Karpas-422 (cell line): ENCODE results near the gene RPP21. TPM values are rescaled to one million over a fixed set of nuclear protein-coding genes. Genes with fewer than 3 reads are reported as not detected.

Source experiments
- DNase-seq: peaks from one replicate; pipeline ENCODE4 v3.0.0-alpha.2; 2015
- H2AFZ ChIP-seq: fragments of 200-600 bp; sonication (generic); 2 replicates; pipeline ENCODE4 v1.6.1; 2014; ENCODE audit warnings: antibody characterized with exemption, low read length, mixed read lengths
- H3K27ac ChIP-seq: fragments of 200-600 bp; sonication (generic); 2 replicates; pipeline ENCODE4 v1.5.1; 2014; ENCODE audit warnings: mild to moderate bottlenecking, low read length, moderate library complexity
- H3K27me3 ChIP-seq: fragments of 200-600 bp; sonication (generic); 2 replicates; pipeline ENCODE4 v1.6.1; 2014; ENCODE audit warnings: low read length, mixed read lengths
- H3K36me3 ChIP-seq: fragments of 200-600 bp; sonication (generic); 2 replicates; pipeline ENCODE4 v1.6.1; 2014; ENCODE audit warnings: low read length, mixed read lengths; ENCODE audit not compliant: insufficient read depth
- H3K4me1 ChIP-seq: fragments of 200-600 bp; sonication (generic); 2 replicates; pipeline ENCODE4 v1.6.1; 2014; ENCODE audit warnings: mild to moderate bottlenecking, low read length, mixed read lengths
- H3K4me2 ChIP-seq: fragments of 200-600 bp; sonication (generic); 2 replicates; pipeline ENCODE4 v1.6.1; 2014; ENCODE audit warnings: low read length, low read depth, mild to moderate bottlenecking; ENCODE audit not compliant: poor library complexity, severe bottlenecking
- H3K4me3 ChIP-seq: fragments of 200-600 bp; sonication (generic); 2 replicates; pipeline ENCODE4 v1.5.1; 2014; ENCODE audit warnings: mild to moderate bottlenecking, antibody characterized with exemption, low read length, mixed read lengths
- H3K79me2 ChIP-seq: fragments of 200-600 bp; sonication (generic); 2 replicates; pipeline ENCODE4 v1.6.1; 2014; ENCODE audit warnings: mild to moderate bottlenecking, low read length, mixed read lengths
- H3K9ac ChIP-seq: fragments of 200-600 bp; sonication (generic); 2 replicates; pipeline ENCODE4 v1.6.0; 2014; ENCODE audit warnings: low read length
- H3K9me2 ChIP-seq: fragments of 200-600 bp; sonication (generic), shearing (Covaris generic); replicated peaks from 2 replicates; pipeline ENCODE4 v1.6.0; 2014; ENCODE audit warnings: mild to moderate bottlenecking, low read length, moderate library complexity; ENCODE audit not compliant: insufficient read depth
- H3K9me3 ChIP-seq: fragments of 300-700, 200-600 bp; sonication (generic); 2 replicates; pipeline ENCODE4 v1.6.1; 2014; ENCODE audit warnings: low read length, mixed read lengths
- H4K20me1 ChIP-seq: fragments of 200-600 bp; sonication (generic); 2 replicates; pipeline ENCODE4 v1.6.1; 2014; ENCODE audit warnings: mild to moderate bottlenecking, antibody characterized with exemption, low read length, low read depth; ENCODE audit not compliant: insufficient read depth
- small RNA-seq: library from RNA; depleted of rRNA; stranded (forward); fragments of <200 nt; gene quantifications from one replicate; pipeline ENCODE3, GENCODE V24; 2014
- total RNA-seq: library from RNA; depleted of rRNA; stranded (reverse); fragments of >200 nt; shearing (Covaris generic); gene quantifications from 2 replicates; pipeline ENCODE4 v1.2.3, GENCODE V29; 2014; ENCODE audit warnings: low replicate concordance; rRNA removed

Gene RPP21
- total RNA-seq, 1 experiment from 2014 or later, result 78.2 TPM

- H4K20me1 ChIP-seq, result no peaks in the 10 kb centered on the region
- DNase-seq, result no peak
Measured at GRCh38 chr6:30378290-30378937, 33.5 kb downstream of the RPP21 start.

GRCh38 chr6:30380464-30380863, 35.5 kb downstream of the RPP21 start:
- no peak overlapping the region for H3K4me2 ChIP-seq
- H3K4me1 ChIP-seq, result no peaks in the 10 kb centered on the region
- no peak overlapping the region for H3K9ac ChIP-seq
- H3K4me3 ChIP-seq, result no peak overlapping the region
- H3K9me2 ChIP-seq, result no peaks in the 10 kb centered on the region
- no peak for DNase-seq
- H4K20me1 ChIP-seq, result no peaks in the 10 kb centered on the region
- H3K79me2 ChIP-seq, result no peaks in the 10 kb centered on the region
- H3K27me3 ChIP-seq, result no peaks in the 10 kb centered on the region
- H3K36me3 ChIP-seq, result no peaks in the 10 kb centered on the region
- H2AFZ ChIP-seq, result no peak overlapping the region
- no peaks in the 10 kb centered on the region for H3K9me3 ChIP-seq
- no peak overlapping the region for H3K27ac ChIP-seq

More at GRCh38 chr6:30378290-30378937, 33.5 kb downstream of the RPP21 start:
- no peak overlapping the region for H3K4me2 ChIP-seq
- no peak overlapping the region for H3K27ac ChIP-seq
- no peaks in the 10 kb centered on the region for H3K9me2 ChIP-seq
- no peak overlapping the region for H2AFZ ChIP-seq
- H3K9ac ChIP-seq, result no peak overlapping the region
- no peaks in the 10 kb centered on the region for H3K36me3 ChIP-seq
- no peaks in the 10 kb centered on the region for H3K79me2 ChIP-seq
- H3K4me1 ChIP-seq, result peaks cover 2% of the 10 kb centered on the region
- H3K4me3 ChIP-seq, result no peak overlapping the region
- H3K9me3 ChIP-seq, result no peaks in the 10 kb centered on the region
- H3K27me3 ChIP-seq, result no peaks in the 10 kb centered on the region

- H3K9me3 ChIP-seq, result no peaks in the 10 kb centered on the region
- no peaks in the 10 kb centered on the region for H3K27me3 ChIP-seq
- H3K4me3 ChIP-seq, result no peak overlapping the region
- H3K36me3 ChIP-seq, result no peaks in the 10 kb centered on the region
- no peaks in the 10 kb centered on the region for H3K4me1 ChIP-seq
- H3K9ac ChIP-seq, result no peak overlapping the region
- no peak overlapping the region for H2AFZ ChIP-seq
- no peak overlapping the region for H3K27ac ChIP-seq
- no peaks in the 10 kb centered on the region for H3K9me2 ChIP-seq
- no peak for DNase-seq
- no peak overlapping the region for H3K4me2 ChIP-seq
- H3K79me2 ChIP-seq, result no peaks in the 10 kb centered on the region
- no peaks in the 10 kb centered on the region for H4K20me1 ChIP-seq
Measured at GRCh38 chr6:30386166-30386565, 41.2 kb downstream of the RPP21 start.

- Histone ChIP-seq H2AFZ (no peak overlapping the region), H3K9ac (no peak overlapping the region), H4K20me1 (no peaks in the 10 kb centered on the region), H3K79me2 (no peaks in the 10 kb centered on the region), H3K4me2 (no peak overlapping the region), H3K9me3 (no peaks in the 10 kb centered on the region), H3K4me1 (no peaks in the 10 kb centered on the region), H3K4me3 (no peak overlapping the region), H3K36me3 (no peaks in the 10 kb centered on the region), H3K27me3 (no peaks in the 10 kb centered on the region), H3K27ac (no peak overlapping the region), H3K9me2 (no peaks in the 10 kb centered on the region)
- no peak for DNase-seq
Measured at GRCh38 chr6:30391240-30391639, 46.3 kb downstream of the RPP21 start.

- Histone ChIP-seq H3K9ac (no peak overlapping the region), H3K9me3 (no peaks in the 10 kb centered on the region), H2AFZ (no peak overlapping the region), H3K4me2 (no peak overlapping the region), H3K79me2 (no peaks in the 10 kb centered on the region), H3K4me1 (no peaks in the 10 kb centered on the region), H4K20me1 (0 out of 2 replicates have a peak, but pooled peaks cover 5% of the 10 kb centered on the region), H3K27ac (no peak overlapping the region), H3K36me3 (no peaks in the 10 kb centered on the region), H3K9me2 (no peaks in the 10 kb centered on the region), H3K4me3 (no peak overlapping the region), H3K27me3 (no peaks in the 10 kb centered on the region)
- no peak for DNase-seq
Measured at GRCh38 chr6:30394139-30394538, 49.2 kb downstream of the RPP21 start.

Small RNAs within 50 kb of the gene (small RNA-seq; reads per million reads assigned to genes)
- not detected for gene HLA-N

Other genes with a start within 250 kb of the RPP21 start
- not detected in 2 replicates for gene TRIM31, start 232.1 kb upstream of the RPP21 start, total RNA-seq
- gene TRIM40, start 209.0 kb upstream of the RPP21 start, total RNA-seq, result not detected in 2 replicates
- gene TRIM10, start 183.9 kb upstream of the RPP21 start, total RNA-seq, result not detected in 2 replicates
- not detected in 2 replicates for gene TRIM15, start 181.6 kb upstream of the RPP21 start, total RNA-seq
- gene TRIM26, start 131.8 kb upstream of the RPP21 start, total RNA-seq, result 37.0 and 49.7 TPM in 2 replicates
- 16.2 and 22.1 TPM in 2 replicates for gene TRIM39, start 18.2 kb upstream of the RPP21 start, total RNA-seq
- 306 and 677 TPM in 2 replicates for gene HLA-E, start 144.4 kb downstream of the RPP21 start, total RNA-seq
- 48.6 and 53.9 TPM in 2 replicates for gene GNL1, start 211.3 kb downstream of the RPP21 start, total RNA-seq
- 14.6 and 30.6 TPM in 2 replicates for gene PRR3, start 212.1 kb downstream of the RPP21 start, total RNA-seq
- 14.4 and 26.0 TPM in 2 replicates for gene ABCF1, start 226.3 kb downstream of the RPP21 start, total RNA-seq